ENCODE results near the gene INF2. TPM values are rescaled to one million over a fixed set of nuclear protein-coding genes. Genes with fewer than 3 reads are reported as not detected.

INF2 gene
- polyA plus RNA-seq, 1 experiment = 39.9 TPM

GRCh38 chr14:104751539-104752422 lies 62.4 kb downstream of the INF2 start:
- Histone ChIP-seq H3K4me3 (ENCODE audit: low read depth, low read length) (peak overlapping the region; percentile 97), H3K36me3 (ENCODE audit: control insufficient read depth, insufficient read depth, low read length) (peaks cover 8% of the 10 kb centered on the region), H3K27me3 (ENCODE audit: control insufficient read depth, insufficient read depth, low read length) (no peaks in the 10 kb centered on the region)
- POLR2A ChIA-PET = no interaction called here
- no peak for DNase-seq (ENCODE audit: low read depth)
- no peak for TF ChIP-seq CTCF (IDR thresholded peaks at IDR 0.05; ENCODE audit: insufficient read depth, low read depth, low read length)
- CTCF ChIA-PET = interaction anchor here (0.6 to 7.5 kb wide), 11 partner anchors 13 to 145 kb away, joined by 3 to 49 read pairs (median 5); partner anchors contain the start of gene ADSS1

DNA sequence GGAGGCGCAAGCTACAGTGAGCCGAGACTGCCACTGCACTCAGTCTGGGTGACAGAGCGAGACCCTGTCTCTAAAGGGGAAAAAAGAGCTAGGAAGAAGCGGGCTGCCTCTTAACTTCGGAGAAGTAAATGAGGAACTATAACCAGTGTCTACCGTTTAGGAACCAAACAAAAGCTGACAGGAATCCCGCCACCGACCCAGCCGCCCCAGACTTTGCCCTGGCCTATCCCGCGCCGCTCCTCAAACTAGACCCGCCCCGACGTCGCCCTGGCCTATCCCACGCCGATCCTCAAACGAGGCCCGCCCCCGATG lies 63.0 kb downstream of the INF2 start:
- TF ChIP-seq CTCF (IDR thresholded peaks at IDR 0.05; ENCODE audit: insufficient read depth, low read depth, low read length) = no peak
- Histone ChIP-seq H3K27me3 (ENCODE audit: control insufficient read depth, insufficient read depth, low read length) (no peaks in the 10 kb centered on the region), H3K36me3 (ENCODE audit: control insufficient read depth, insufficient read depth, low read length) (peaks cover 8% of the 10 kb centered on the region), H3K4me3 (ENCODE audit: low read depth, low read length) (peak overlapping the region; percentile 97)
- ChIA-PET CTCF (interaction anchor here (0.6 to 4.4 kb wide), 9 partner anchors 13 to 145 kb away, joined by 3 to 43 read pairs (median 3); no protein-coding TSS in a partner anchor), POLR2A (no interaction called here)
- no peak for DNase-seq (ENCODE audit: low read depth)

GRCh38 chr14:104752735-104753527 lies 63.5 kb downstream of the INF2 start, which contains the start of gene SIVA1:
Gene SIVA1 (plus strand): TSS chr14:104753147. CDS start chr14:104753202, 55 bp downstream.
- peaks cover 13% of the 10 kb centered on the region for H3K36me3 ChIP-seq (ENCODE audit: control insufficient read depth, insufficient read depth, low read length)
- DNase-seq (ENCODE audit: low read depth) = peak; percentile 94
- ChIA-PET CTCF (interaction anchor here (0.6 to 4.4 kb wide), 10 partner anchors 14 to 144 kb away, joined by 3 to 43 read pairs (median 3); no protein-coding TSS in a partner anchor), POLR2A (no interaction called here)
- no peak for TF ChIP-seq CTCF (IDR thresholded peaks at IDR 0.05; ENCODE audit: insufficient read depth, low read depth, low read length)
- peak within 1 kb of the TSS; percentile 97 for H3K4me3 ChIP-seq (ENCODE audit: low read depth, low read length)
- H3K27me3 ChIP-seq (ENCODE audit: control insufficient read depth, insufficient read depth, low read length) = no peaks in the 10 kb centered on the region

- TF ChIP-seq CTCF (IDR thresholded peaks at IDR 0.05; ENCODE audit: insufficient read depth, low read depth, low read length) = no peak
- no peak for DNase-seq (ENCODE audit: low read depth)
- Histone ChIP-seq H3K36me3 (ENCODE audit: control insufficient read depth, insufficient read depth, low read length) (peaks cover 16% of the 10 kb centered on the region), H3K4me3 (ENCODE audit: low read depth, low read length) (peak overlapping the region; percentile 97), H3K27me3 (ENCODE audit: control insufficient read depth, insufficient read depth, low read length) (no peaks in the 10 kb centered on the region)
- POLR2A ChIA-PET = no interaction called here
- CTCF ChIA-PET = interaction anchor here (0.7 to 4.4 kb wide), 7 partner anchors 14 to 72 kb away, joined by 3 to 43 read pairs (median 3); no protein-coding TSS in a partner anchor
Observed at GRCh38 chr14:104753528-104754212, 64.3 kb downstream of the INF2 start.

Measured in BJ (cell line).